Smooth muscle cell (in vitro differentiated cells): ENCODE measurements around the gene ANKRD44. TPM values are rescaled to one million over a fixed set of nuclear protein-coding genes. Genes with fewer than 3 reads are reported as not detected.

Experiments used
- DNase-seq: peaks from one replicate; lab custom pipeline; 2025; ENCODE audit not compliant: unreplicated experiment; lab: John Stamatoyannopoulos, UW
- H2AFZ ChIP-seq: fragments of 200-600 bp; sonication (generic); 2 replicates; pipeline ENCODE4 v1.6.0; 2016; ENCODE audit warnings: antibody characterized with exemption, low read depth, mild to moderate bottlenecking
- H3F3A ChIP-seq: fragments of 200-600 bp; sonication (generic); 2 replicates; pipeline ENCODE4 v1.6.0; 2017; ENCODE audit warnings: antibody characterized with exemption, low read depth
- H3K27ac ChIP-seq: fragments of 200-600 bp; sonication (generic); 2 replicates; pipeline ENCODE4 v1.5.1; 2016; ENCODE audit warnings: low read depth, mild to moderate bottlenecking
- H3K27me3 ChIP-seq: fragments of 200-600 bp; sonication (generic); 2 replicates; pipeline ENCODE4 v1.6.1; 2016; ENCODE audit warnings: low read depth, mild to moderate bottlenecking
- H3K36me3 ChIP-seq: fragments of 200-600 bp; sonication (generic); 2 replicates; pipeline ENCODE4 v1.5.1; 2016; ENCODE audit warnings: low read depth
- H3K4me1 ChIP-seq: fragments of 200-600 bp; sonication (generic); 2 replicates; pipeline ENCODE4 v1.5.1; 2016; ENCODE audit warnings: low read depth
- H3K4me2 ChIP-seq: fragments of 200-600 bp; sonication (generic); 2 replicates; pipeline ENCODE4 v1.6.0; 2016; ENCODE audit warnings: mild to moderate bottlenecking
- H3K4me3 ChIP-seq: fragments of 200-600 bp; sonication (generic); 2 replicates; pipeline ENCODE4 v1.5.1; 2016; ENCODE audit warnings: mild to moderate bottlenecking
- H3K79me2 ChIP-seq: fragments of 200-600 bp; sonication (generic); 2 replicates; pipeline ENCODE4 v1.6.0; 2016; ENCODE audit warnings: low read depth, mild to moderate bottlenecking
- H3K9ac ChIP-seq: fragments of 200-600 bp; sonication (generic); 2 replicates; pipeline ENCODE4 v1.6.0; 2016; ENCODE audit warnings: low read depth
- H3K9me3 ChIP-seq: fragments of 200-600 bp; sonication (generic); replicated peaks from 2 replicates; pipeline ENCODE4 v1.5.1; 2016; ENCODE audit warnings: low read depth
- H4K20me1 ChIP-seq: fragments of 200-600 bp; sonication (generic); 2 replicates; pipeline ENCODE4 v1.6.0; 2016; ENCODE audit warnings: low read depth
- CTCF ChIP-seq: fragments of 200-600 bp; sonication (generic); IDR thresholded peaks from 2 replicates; pipeline ENCODE4 v1.5.1; 2017; ENCODE audit warnings: borderline replicate concordance, mild to moderate bottlenecking, antibody characterized with exemption; ENCODE audit not compliant: insufficient read depth, poor library complexity, severe bottlenecking
- WGBS: methylation state at CpG from one replicate; pipeline ENCODE4 v1.1.7; 2016; ENCODE audit warnings: low lambda C conversion rate; 5-methylcytosine and 5-hydroxymethylcytosine counted together
- polyA plus RNA-seq: library from polyadenylated mRNA; unstranded; fragments of >200 nt; fragmentation: Nextera tagmentation; extraction: Ambion mirVana; gene quantifications from 2 replicates; pipeline ENCODE4 v1.2.1, GENCODE V29; 2016
- total RNA-seq: library from RNA; depleted of rRNA; stranded (reverse); fragments of >200 nt; gene quantifications from 2 replicates; pipeline ENCODE4 v1.2.3, GENCODE V29; 2014

ANKRD44 gene
- total and polyA plus RNA-seq, 2 experiments from 2014 or later, result 3.6 to 5.5 TPM

- Histone ChIP-seq H3K4me3 (no peak overlapping the region), H3K36me3 (no peaks in the 10 kb centered on the region), H3K9ac (no peak overlapping the region), H2AFZ (no peak overlapping the region), H3K9me3 (no peaks in the 10 kb centered on the region), H3F3A (no peaks in the 10 kb centered on the region), H3K27me3 (no peaks in the 10 kb centered on the region), H3K79me2 (no peaks in the 10 kb centered on the region), H3K27ac (no peak overlapping the region), H3K4me2 (no peak overlapping the region), H3K4me1 (no peaks in the 10 kb centered on the region), H4K20me1 (no peaks in the 10 kb centered on the region)
- WGBS, result 92% methylated on average over 8 of the region's 8 CpGs
- no peak for TF ChIP-seq CTCF
- no peak for DNase-seq
Measured at GRCh38 chr2:197121255-197121654, 189.3 kb downstream of the ANKRD44 start.

GRCh38 chr2:197116306-197116879, 194.2 kb downstream of the ANKRD44 start:
- WGBS, result 69% methylated on average over 9 of the region's 10 CpGs
- Histone ChIP-seq H3K27ac (no peak overlapping the region), H3K79me2 (no peaks in the 10 kb centered on the region), H3K9me3 (no peaks in the 10 kb centered on the region), H3K27me3 (no peaks in the 10 kb centered on the region), H2AFZ (peak overlapping the region; percentile 64), H3K36me3 (no peaks in the 10 kb centered on the region), H3K4me2 (no peak overlapping the region), H3F3A (no peaks in the 10 kb centered on the region), H3K9ac (no peak overlapping the region), H4K20me1 (no peaks in the 10 kb centered on the region), H3K4me1 (no peaks in the 10 kb centered on the region), H3K4me3 (no peak overlapping the region)
- DNase-seq, result no peak
- TF ChIP-seq CTCF, result no peak

- TF ChIP-seq CTCF, result no peak
- Histone ChIP-seq H2AFZ (no peak overlapping the region), H3K9me3 (no peaks in the 10 kb centered on the region), H3K36me3 (no peaks in the 10 kb centered on the region), H3K9ac (no peak overlapping the region), H3K27me3 (no peaks in the 10 kb centered on the region), H3K27ac (no peak overlapping the region), H3F3A (no peaks in the 10 kb centered on the region), H3K4me1 (no peaks in the 10 kb centered on the region), H3K4me2 (no peak overlapping the region), H3K4me3 (no peak overlapping the region), H4K20me1 (no peaks in the 10 kb centered on the region), H3K79me2 (no peaks in the 10 kb centered on the region)
- no peak for DNase-seq
Measured at GRCh38 chr2:197115325-197115724, 195.3 kb downstream of the ANKRD44 start.

GRCh38 chr2:197113275-197113711, 197.3 kb downstream of the ANKRD44 start:
- peak; percentile 70 for TF ChIP-seq CTCF
- H2AFZ ChIP-seq, result peak overlapping the region; percentile 67
- no peaks in the 10 kb centered on the region for H3K4me1 ChIP-seq
- WGBS, result 3% methylated on average over 1 of the region's 1 CpG
- no peaks in the 10 kb centered on the region for H3F3A ChIP-seq
- H4K20me1 ChIP-seq, result no peaks in the 10 kb centered on the region
- no peaks in the 10 kb centered on the region for H3K27me3 ChIP-seq
- H3K9ac ChIP-seq, result no peak overlapping the region
- H3K4me3 ChIP-seq, result no peak overlapping the region
- no peaks in the 10 kb centered on the region for H3K9me3 ChIP-seq
- no peak overlapping the region for H3K4me2 ChIP-seq
- H3K27ac ChIP-seq, result no peak overlapping the region
- H3K36me3 ChIP-seq, result no peaks in the 10 kb centered on the region
- no peak for DNase-seq
- H3K79me2 ChIP-seq, result no peaks in the 10 kb centered on the region
